Fibroblast of lung (primary cell): Measurements from ENCODE around the gene MAP4K3.

Experiments
- EZH2 ChIP-seq: IDR thresholded peaks from 2 replicates; pipeline ENCODE4 v1.5.1; 2012; ENCODE audit warnings: low read length, control low read depth, mild to moderate bottlenecking; ENCODE audit errors: missing control alignments
- TF ChIP-seq, protein P1 (sequence below), 2 donors: IDR thresholded peaks in 1 of 2; conservative IDR thresholded peaks in 1 of 2; 1 replicate in 1 of 2; 2 replicates in 1 of 2; pipeline ENCODE4 v1.5.1; 2011 to 2012; ENCODE audit warnings: low read length in 2 of 2, control low read depth in 1 of 2, inconsistent platforms in 1 of 2, low read depth in 1 of 2, mild to moderate bottlenecking in 1 of 2

GRCh38 chr2:39401319-39401718, 35.8 kb downstream of the MAP4K3 start:
- no peak for TF ChIP-seq EZH2
- TF ChIP-seq, protein P1, sequence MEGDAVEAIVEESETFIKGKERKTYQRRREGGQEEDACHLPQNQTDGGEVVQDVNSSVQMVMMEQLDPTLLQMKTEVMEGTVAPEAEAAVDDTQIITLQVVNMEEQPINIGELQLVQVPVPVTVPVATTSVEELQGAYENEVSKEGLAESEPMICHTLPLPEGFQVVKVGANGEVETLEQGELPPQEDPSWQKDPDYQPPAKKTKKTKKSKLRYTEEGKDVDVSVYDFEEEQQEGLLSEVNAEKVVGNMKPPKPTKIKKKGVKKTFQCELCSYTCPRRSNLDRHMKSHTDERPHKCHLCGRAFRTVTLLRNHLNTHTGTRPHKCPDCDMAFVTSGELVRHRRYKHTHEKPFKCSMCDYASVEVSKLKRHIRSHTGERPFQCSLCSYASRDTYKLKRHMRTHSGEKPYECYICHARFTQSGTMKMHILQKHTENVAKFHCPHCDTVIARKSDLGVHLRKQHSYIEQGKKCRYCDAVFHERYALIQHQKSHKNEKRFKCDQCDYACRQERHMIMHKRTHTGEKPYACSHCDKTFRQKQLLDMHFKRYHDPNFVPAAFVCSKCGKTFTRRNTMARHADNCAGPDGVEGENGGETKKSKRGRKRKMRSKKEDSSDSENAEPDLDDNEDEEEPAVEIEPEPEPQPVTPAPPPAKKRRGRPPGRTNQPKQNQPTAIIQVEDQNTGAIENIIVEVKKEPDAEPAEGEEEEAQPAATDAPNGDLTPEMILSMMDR (conservative IDR thresholded peaks at IDR 0.05 in 1 of 2, IDR thresholded peaks at IDR 0.05 in 1 of 2; ENCODE audit: low read depth in 1 of 2, low read length in 2 of 2): no peak
